OCI-LY1 (cell line): ENCODE measurements around the gene TMEM260.

ENCODE experiments used
- CTCF ChIP-seq: fragments of 200-600 bp; sonication (generic), shearing (Covaris generic); IDR thresholded peaks from 2 replicates; pipeline ENCODE4 v1.5.1; 2017; ENCODE audit warnings: mild to moderate bottlenecking, antibody characterized with exemption, low read length, moderate library complexity, mixed read lengths
- EZH2 ChIP-seq: fragments of 200-600 bp; sonication (generic), shearing (Covaris generic); IDR thresholded peaks from 2 replicates; pipeline ENCODE4 v1.8.0; 2017; ENCODE audit warnings: borderline replicate concordance, mixed run types, mild to moderate bottlenecking, antibody characterized with exemption, low read length, moderate library complexity, mixed read lengths

GRCh38 chr14:56549721-56550120 is 29.9 kb upstream of the TMEM260 start:
- TF ChIP-seq CTCF (no peak), EZH2 (no peak)
